NCI-H446 treated with DMSO at 0.1 percent for 48 hours (cell line): Measurements from ENCODE around the gene KRTAP12-3.
"Not testable (repeated sequence)": the region's sequence is repeated elsewhere in the genome, so short reads cannot be mapped to it uniquely, and the experiment has no call there.

ENCODE experiments used
- DNase-seq: peaks from one replicate; lab custom pipeline; 2025; lab: John Stamatoyannopoulos, UW

Gene KRTAP12-3

GRCh38 chr21:44657635-44658540 lies at the start of gene KRTAP12-3:
TSS of gene KRTAP12-3 (plus strand) at chr21:44657932. CDS start at chr21:44657980, 48 bp downstream.
- DNase-seq: no peak

GRCh38 chr21:44609193-44609592 lies 48.5 kb upstream of the KRTAP12-3 start:
- no peak for DNase-seq

- not testable (repeated sequence) for DNase-seq
Measured at GRCh38 chr21:44610157-44610843, 47.4 kb upstream of the KRTAP12-3 start.

GRCh38 chr21:44611551-44611950 lies 46.2 kb upstream of the KRTAP12-3 start:
- no peak for DNase-seq

- DNase-seq: no peak
Measured at GRCh38 chr21:44612029-44612486, 45.7 kb upstream of the KRTAP12-3 start, which contains the start of gene KRTAP10-8. TSS of gene KRTAP10-8 (plus strand) at chr21:44612079. CDS start at chr21:44612101, 22 bp downstream.

GRCh38 chr21:44612669-44613229 lies 45.0 kb upstream of the KRTAP12-3 start:
- no peak for DNase-seq

- DNase-seq: no peak
Measured at GRCh38 chr21:44613386-44614155, 44.2 kb upstream of the KRTAP12-3 start.

GRCh38 chr21:44614161-44614631 lies 43.5 kb upstream of the KRTAP12-3 start:
- no peak for DNase-seq

- no peak for DNase-seq
Measured at GRCh38 chr21:44614961-44615391, 42.8 kb upstream of the KRTAP12-3 start.

- no peak for DNase-seq
Measured at GRCh38 chr21:44615466-44615865, 42.3 kb upstream of the KRTAP12-3 start.

GRCh38 chr21:44615911-44616590 lies 41.7 kb upstream of the KRTAP12-3 start:
- no peak for DNase-seq

GRCh38 chr21:44616591-44616926 lies 41.2 kb upstream of the KRTAP12-3 start:
- no peak for DNase-seq

GRCh38 chr21:44617071-44617501 lies 40.6 kb upstream of the KRTAP12-3 start:
- DNase-seq: no peak

- no peak for DNase-seq
Measured at GRCh38 chr21:44618504-44618903, 39.2 kb upstream of the KRTAP12-3 start.

GRCh38 chr21:44618909-44619308 lies 38.8 kb upstream of the KRTAP12-3 start:
- no peak for DNase-seq

- DNase-seq: no peak
Measured at GRCh38 chr21:44619886-44620285, 37.8 kb upstream of the KRTAP12-3 start.

GRCh38 chr21:44623575-44623974 lies 34.2 kb upstream of the KRTAP12-3 start:
- DNase-seq: no peak

GRCh38 chr21:44625756-44626155 lies 32.0 kb upstream of the KRTAP12-3 start:
- DNase-seq: no peak

GRCh38 chr21:44626262-44626661 lies 31.5 kb upstream of the KRTAP12-3 start:
- DNase-seq: no peak

- no peak for DNase-seq
Measured at GRCh38 chr21:44626673-44627143, 31.0 kb upstream of the KRTAP12-3 start, which contains the start of gene KRTAP10-9. TSS of gene KRTAP10-9 (plus strand) at chr21:44627093. CDS start at chr21:44627172, 79 bp downstream.
